Thoracic aorta endothelial cell (primary cell): ENCODE measurements around the gene MYOCD. TPM values are rescaled to one million over a fixed set of nuclear protein-coding genes. Genes with fewer than 3 reads are reported as not detected.

Experiments used
- total RNA-seq: library from RNA; depleted of rRNA; stranded (reverse); fragments of >200 nt; gene quantifications from 2 replicates; pipeline ENCODE4 v1.2.3, GENCODE V29; 2012

The MYOCD gene, protein sequence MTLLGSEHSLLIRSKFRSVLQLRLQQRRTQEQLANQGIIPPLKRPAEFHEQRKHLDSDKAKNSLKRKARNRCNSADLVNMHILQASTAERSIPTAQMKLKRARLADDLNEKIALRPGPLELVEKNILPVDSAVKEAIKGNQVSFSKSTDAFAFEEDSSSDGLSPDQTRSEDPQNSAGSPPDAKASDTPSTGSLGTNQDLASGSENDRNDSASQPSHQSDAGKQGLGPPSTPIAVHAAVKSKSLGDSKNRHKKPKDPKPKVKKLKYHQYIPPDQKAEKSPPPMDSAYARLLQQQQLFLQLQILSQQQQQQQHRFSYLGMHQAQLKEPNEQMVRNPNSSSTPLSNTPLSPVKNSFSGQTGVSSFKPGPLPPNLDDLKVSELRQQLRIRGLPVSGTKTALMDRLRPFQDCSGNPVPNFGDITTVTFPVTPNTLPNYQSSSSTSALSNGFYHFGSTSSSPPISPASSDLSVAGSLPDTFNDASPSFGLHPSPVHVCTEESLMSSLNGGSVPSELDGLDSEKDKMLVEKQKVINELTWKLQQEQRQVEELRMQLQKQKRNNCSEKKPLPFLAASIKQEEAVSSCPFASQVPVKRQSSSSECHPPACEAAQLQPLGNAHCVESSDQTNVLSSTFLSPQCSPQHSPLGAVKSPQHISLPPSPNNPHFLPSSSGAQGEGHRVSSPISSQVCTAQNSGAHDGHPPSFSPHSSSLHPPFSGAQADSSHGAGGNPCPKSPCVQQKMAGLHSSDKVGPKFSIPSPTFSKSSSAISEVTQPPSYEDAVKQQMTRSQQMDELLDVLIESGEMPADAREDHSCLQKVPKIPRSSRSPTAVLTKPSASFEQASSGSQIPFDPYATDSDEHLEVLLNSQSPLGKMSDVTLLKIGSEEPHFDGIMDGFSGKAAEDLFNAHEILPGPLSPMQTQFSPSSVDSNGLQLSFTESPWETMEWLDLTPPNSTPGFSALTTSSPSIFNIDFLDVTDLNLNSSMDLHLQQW
- total RNA-seq, result not detected in 2 replicates

DNA sequence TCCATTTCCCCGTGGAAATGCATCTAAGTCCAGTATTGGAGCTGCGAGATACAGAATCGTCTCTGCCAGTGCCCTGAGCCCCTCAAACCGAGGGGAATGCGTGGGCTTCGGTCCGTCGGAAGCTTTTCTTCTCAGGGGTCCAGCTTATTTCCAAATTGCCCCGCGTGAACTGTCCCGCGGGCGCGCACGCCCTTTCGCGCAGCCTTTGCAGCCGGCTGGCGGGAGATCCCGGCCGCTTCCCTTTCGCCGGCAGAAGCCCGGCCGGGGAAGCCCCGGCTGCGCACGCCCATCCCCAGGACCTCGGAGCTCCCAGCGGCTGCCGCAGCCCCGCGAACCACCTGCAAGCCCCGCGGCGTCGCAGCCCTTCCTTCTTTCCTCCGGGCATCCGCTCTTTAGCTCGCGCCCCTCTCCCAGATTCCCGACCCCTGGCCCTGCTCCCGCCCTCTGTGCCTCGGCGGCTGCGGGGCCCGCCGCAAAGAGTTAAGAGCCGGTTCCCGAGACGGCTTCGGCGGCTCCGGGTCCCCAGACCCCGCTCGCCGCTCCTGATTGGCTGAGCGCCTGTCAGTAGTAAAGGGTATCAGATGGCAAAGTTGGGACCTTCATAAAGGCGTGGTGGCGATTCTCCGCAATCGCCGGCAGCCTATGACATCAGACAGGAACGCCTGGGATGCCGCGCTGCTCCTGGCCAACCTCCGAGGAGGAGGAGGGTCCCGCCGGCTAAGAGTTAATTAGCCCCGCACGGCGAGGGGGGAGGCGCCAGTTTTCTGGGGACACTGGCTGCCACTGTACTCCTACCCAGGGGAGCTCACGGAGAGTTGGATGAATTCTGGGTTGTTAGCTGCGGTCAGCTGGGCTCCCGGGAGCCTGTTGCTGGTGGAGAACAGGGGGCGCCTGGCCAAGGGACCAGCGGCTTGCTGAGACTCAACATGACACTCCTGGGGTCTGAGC lies at the start of gene MYOCD:
Gene MYOCD, plus strand, starts transcription at position 628 of the 948 bp plus-strand sequence. Its CDS starts 299 bp downstream, at position 927.

GRCh38 chr17:12789481-12790248 lies 124.0 kb downstream of the MYOCD start, which contains the start of gene ARHGAP44:
Gene ARHGAP44 (plus strand): TSS chr17:12789498. CDS start chr17:12789839, 341 bp downstream.

Other genes starting within 250 kb of the MYOCD start
- 0.27 and 0.57 TPM in 2 replicates for gene ARHGAP44, start 123.6 kb downstream of the MYOCD start, total RNA-seq